ENCODE data around the gene TMEM171. TPM values are rescaled to one million over a fixed set of nuclear protein-coding genes. Genes with fewer than 3 reads are reported as not detected.

The TMEM171 gene
- total and polyA plus RNA-seq, 9 of the 15 experiments (the other 6 are each of a cell fraction or from before 2014, with no cell fraction given) = 0.08 TPM; not detected in 8

DNA sequence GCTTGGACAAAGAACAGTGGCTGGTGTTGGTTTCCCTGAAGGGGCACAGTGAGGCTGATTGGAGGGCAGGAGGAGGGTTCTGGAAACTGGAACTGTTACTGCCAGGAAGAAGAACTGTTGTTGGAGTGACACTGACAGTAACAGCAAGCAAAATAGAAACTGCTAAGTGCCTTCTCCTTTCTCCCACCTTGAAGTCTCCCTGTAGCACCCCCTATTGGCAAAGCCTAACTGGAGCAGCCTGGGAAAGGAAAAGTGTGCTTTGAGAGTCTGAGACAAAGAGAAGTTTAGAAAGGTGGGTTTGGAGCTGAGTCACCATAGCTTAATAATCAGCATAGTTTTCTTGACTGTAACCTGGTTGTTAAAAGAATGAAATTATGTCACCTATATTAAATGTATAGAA, 50.1 kb downstream of the TMEM171 start (continued):
- TF ChIP-seq, protein P1, sequence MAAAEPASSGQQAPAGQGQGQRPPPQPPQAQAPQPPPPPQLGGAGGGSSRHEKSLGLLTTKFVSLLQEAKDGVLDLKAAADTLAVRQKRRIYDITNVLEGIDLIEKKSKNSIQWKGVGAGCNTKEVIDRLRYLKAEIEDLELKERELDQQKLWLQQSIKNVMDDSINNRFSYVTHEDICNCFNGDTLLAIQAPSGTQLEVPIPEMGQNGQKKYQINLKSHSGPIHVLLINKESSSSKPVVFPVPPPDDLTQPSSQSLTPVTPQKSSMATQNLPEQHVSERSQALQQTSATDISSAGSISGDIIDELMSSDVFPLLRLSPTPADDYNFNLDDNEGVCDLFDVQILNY (CRISPR knock-in tag; IDR thresholded peaks at IDR 0.05) = no peak
- TF ChIP-seq, protein P2, sequence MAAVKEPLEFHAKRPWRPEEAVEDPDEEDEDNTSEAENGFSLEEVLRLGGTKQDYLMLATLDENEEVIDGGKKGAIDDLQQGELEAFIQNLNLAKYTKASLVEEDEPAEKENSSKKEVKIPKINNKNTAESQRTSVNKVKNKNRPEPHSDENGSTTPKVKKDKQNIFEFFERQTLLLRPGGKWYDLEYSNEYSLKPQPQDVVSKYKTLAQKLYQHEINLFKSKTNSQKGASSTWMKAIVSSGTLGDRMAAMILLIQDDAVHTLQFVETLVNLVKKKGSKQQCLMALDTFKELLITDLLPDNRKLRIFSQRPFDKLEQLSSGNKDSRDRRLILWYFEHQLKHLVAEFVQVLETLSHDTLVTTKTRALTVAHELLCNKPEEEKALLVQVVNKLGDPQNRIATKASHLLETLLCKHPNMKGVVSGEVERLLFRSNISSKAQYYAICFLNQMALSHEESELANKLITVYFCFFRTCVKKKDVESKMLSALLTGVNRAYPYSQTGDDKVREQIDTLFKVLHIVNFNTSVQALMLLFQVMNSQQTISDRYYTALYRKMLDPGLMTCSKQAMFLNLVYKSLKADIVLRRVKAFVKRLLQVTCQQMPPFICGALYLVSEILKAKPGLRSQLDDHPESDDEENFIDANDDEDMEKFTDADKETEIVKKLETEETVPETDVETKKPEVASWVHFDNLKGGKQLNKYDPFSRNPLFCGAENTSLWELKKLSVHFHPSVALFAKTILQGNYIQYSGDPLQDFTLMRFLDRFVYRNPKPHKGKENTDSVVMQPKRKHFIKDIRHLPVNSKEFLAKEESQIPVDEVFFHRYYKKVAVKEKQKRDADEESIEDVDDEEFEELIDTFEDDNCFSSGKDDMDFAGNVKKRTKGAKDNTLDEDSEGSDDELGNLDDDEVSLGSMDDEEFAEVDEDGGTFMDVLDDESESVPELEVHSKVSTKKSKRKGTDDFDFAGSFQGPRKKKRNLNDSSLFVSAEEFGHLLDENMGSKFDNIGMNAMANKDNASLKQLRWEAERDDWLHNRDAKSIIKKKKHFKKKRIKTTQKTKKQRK (IDR thresholded peaks at IDR 0.05; ENCODE audit: borderline replicate concordance, low read depth, low read length) = no peak
- TF ChIP-seq, protein P3, sequence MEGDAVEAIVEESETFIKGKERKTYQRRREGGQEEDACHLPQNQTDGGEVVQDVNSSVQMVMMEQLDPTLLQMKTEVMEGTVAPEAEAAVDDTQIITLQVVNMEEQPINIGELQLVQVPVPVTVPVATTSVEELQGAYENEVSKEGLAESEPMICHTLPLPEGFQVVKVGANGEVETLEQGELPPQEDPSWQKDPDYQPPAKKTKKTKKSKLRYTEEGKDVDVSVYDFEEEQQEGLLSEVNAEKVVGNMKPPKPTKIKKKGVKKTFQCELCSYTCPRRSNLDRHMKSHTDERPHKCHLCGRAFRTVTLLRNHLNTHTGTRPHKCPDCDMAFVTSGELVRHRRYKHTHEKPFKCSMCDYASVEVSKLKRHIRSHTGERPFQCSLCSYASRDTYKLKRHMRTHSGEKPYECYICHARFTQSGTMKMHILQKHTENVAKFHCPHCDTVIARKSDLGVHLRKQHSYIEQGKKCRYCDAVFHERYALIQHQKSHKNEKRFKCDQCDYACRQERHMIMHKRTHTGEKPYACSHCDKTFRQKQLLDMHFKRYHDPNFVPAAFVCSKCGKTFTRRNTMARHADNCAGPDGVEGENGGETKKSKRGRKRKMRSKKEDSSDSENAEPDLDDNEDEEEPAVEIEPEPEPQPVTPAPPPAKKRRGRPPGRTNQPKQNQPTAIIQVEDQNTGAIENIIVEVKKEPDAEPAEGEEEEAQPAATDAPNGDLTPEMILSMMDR (IDR thresholded peaks at IDR 0.05 in 2 of 3, conservative IDR thresholded peaks at IDR 0.05 in 1 of 3; ENCODE audit: insufficient read depth in 2 of 3, low read depth in 1 of 3, low read length in 3 of 3) = peak; percentile 67 to 69 (median 67)
- TF ChIP-seq SMARCA4 (IDR thresholded peaks at IDR 0.05) (no peak), MXI1 (IDR thresholded peaks at IDR 0.05; ENCODE audit: low read depth, low read length) (no peak)
- TF ChIP-seq, protein P4, sequence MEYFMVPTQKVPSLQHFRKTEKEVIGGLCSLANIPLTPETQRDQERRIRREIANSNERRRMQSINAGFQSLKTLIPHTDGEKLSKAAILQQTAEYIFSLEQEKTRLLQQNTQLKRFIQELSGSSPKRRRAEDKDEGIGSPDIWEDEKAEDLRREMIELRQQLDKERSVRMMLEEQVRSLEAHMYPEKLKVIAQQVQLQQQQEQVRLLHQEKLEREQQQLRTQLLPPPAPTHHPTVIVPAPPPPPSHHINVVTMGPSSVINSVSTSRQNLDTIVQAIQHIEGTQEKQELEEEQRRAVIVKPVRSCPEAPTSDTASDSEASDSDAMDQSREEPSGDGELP (CRISPR knock-in tag; IDR thresholded peaks at IDR 0.05; ENCODE audit: borderline replicate concordance) = no peak
- TF ChIP-seq, protein P5, sequence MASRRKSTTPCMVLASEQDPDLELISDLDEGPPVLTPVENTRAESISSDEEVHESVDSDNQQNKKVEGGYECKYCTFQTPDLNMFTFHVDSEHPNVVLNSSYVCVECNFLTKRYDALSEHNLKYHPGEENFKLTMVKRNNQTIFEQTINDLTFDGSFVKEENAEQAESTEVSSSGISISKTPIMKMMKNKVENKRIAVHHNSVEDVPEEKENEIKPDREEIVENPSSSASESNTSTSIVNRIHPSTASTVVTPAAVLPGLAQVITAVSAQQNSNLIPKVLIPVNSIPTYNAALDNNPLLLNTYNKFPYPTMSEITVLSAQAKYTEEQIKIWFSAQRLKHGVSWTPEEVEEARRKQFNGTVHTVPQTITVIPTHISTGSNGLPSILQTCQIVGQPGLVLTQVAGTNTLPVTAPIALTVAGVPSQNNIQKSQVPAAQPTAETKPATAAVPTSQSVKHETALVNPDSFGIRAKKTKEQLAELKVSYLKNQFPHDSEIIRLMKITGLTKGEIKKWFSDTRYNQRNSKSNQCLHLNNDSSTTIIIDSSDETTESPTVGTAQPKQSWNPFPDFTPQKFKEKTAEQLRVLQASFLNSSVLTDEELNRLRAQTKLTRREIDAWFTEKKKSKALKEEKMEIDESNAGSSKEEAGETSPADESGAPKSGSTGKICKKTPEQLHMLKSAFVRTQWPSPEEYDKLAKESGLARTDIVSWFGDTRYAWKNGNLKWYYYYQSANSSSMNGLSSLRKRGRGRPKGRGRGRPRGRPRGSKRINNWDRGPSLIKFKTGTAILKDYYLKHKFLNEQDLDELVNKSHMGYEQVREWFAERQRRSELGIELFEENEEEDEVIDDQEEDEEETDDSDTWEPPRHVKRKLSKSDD (conservative IDR thresholded peaks at IDR 0.05; ENCODE audit: low read length) = no peak
